ENCODE data around the gene TEX48. TPM values are rescaled to one million over a fixed set of nuclear protein-coding genes. Genes with fewer than 3 reads are reported as not detected.

TEX48 gene
- total RNA-seq, 2 experiments from 2014 or later, result 0.73 to 1.6 TPM

GRCh38 chr9:114674798-114675540, 7.0 kb downstream of the TEX48 start:
- DNase-seq (no peak), ATAC-seq (no peak)
- peaks cover 3% of the 10 kb centered on the region for H3K9me3 Mint-ChIP-seq (ENCODE audit: low read depth)
- no peak overlapping the region for H3K4me3 Mint-ChIP-seq
- H3K4me1 Mint-ChIP-seq, result peaks cover 25% of the 10 kb centered on the region
- H3K27ac Mint-ChIP-seq, result no peak overlapping the region
- CTCF ChIA-PET, result interaction anchor here (1.0 to 1.8 kb wide), 6 partner anchors 9 to 340 kb away, joined by 3 to 11 read pairs (median 6); no protein-coding TSS in a partner anchor
- peaks cover 20% of the 10 kb centered on the region for H3K27me3 Mint-ChIP-seq
- H3K36me3 Mint-ChIP-seq, result peaks cover 6% of the 10 kb centered on the region

- DNase-seq (no peak), ATAC-seq (no peak)
- peaks cover 23% of the 10 kb centered on the region for H3K4me1 Mint-ChIP-seq
- H3K27me3 Mint-ChIP-seq, result peaks cover 15% of the 10 kb centered on the region
- H3K9me3 Mint-ChIP-seq (ENCODE audit: low read depth), result peaks cover 3% of the 10 kb centered on the region
- CTCF ChIA-PET, result interaction anchor here (1.0 to 1.5 kb wide), 4 partner anchors 8 to 231 kb away, joined by 3 to 6 read pairs (median 4); no protein-coding TSS in a partner anchor
- peaks cover 6% of the 10 kb centered on the region for H3K36me3 Mint-ChIP-seq
- no peak overlapping the region for H3K4me3 Mint-ChIP-seq
- no peak overlapping the region for H3K27ac Mint-ChIP-seq
These were observed 7.8 kb downstream of the TEX48 start for GRCh38 chr9:114674076-114674797.

- Mint-ChIP-seq H3K27me3 (no peaks in the 10 kb centered on the region), H3K4me1 (peaks cover 12% of the 10 kb centered on the region), H3K36me3 (peaks cover 6% of the 10 kb centered on the region), H3K9me3 (ENCODE audit: low read depth) (peaks cover 3% of the 10 kb centered on the region), H3K4me3 (no peak overlapping the region), H3K27ac (no peak overlapping the region)
- CTCF ChIA-PET, result interaction anchor here (0.9 to 2.1 kb wide), 3 partner anchors 67 to 267 kb away, joined by 3 to 5 read pairs (median 3); no protein-coding TSS in a partner anchor
- no peak for ATAC-seq
- no peak for DNase-seq
These were observed 10.4 kb downstream of the TEX48 start for GRCh38 chr9:114671605-114672004.

GRCh38 chr9:114669961-114670360, 12.0 kb downstream of the TEX48 start:
- H3K9me3 Mint-ChIP-seq (ENCODE audit: low read depth), result peaks cover 3% of the 10 kb centered on the region
- ATAC-seq (no peak), DNase-seq (no peak)
- CTCF ChIA-PET, result interaction anchor here (1.0 to 2.1 kb wide), 3 partner anchors 12 to 69 kb away, joined by 3 to 5 read pairs (median 4); partner anchors contain the start of gene TEX48
- H3K27me3 Mint-ChIP-seq, result peaks cover under 1% of the 10 kb centered on the region
- peaks cover 8% of the 10 kb centered on the region for H3K4me1 Mint-ChIP-seq
- peaks cover 6% of the 10 kb centered on the region for H3K36me3 Mint-ChIP-seq
- H3K27ac Mint-ChIP-seq, result no peak overlapping the region
- H3K4me3 Mint-ChIP-seq, result no peak overlapping the region

GRCh38 chr9:114668146-114668545, 13.8 kb downstream of the TEX48 start:
- Mint-ChIP-seq H3K27ac (no peak overlapping the region), H3K4me1 (no peaks in the 10 kb centered on the region)

GRCh38 chr9:114666851-114667250, 15.1 kb downstream of the TEX48 start:
- CTCF ChIA-PET, result interaction anchor here (0.6 to 3.2 kb wide), 4 partner anchors 8 to 15 kb away, joined by 3 to 12 read pairs (median 6); partner anchors contain the start of gene TEX48
- Mint-ChIP-seq H3K27me3 (peaks cover 21% of the 10 kb centered on the region), H3K9me3 (ENCODE audit: low read depth) (no peaks in the 10 kb centered on the region), H3K27ac (no peak overlapping the region), H3K4me1 (peaks cover 2% of the 10 kb centered on the region), H3K4me3 (no peak overlapping the region), H3K36me3 (no peaks in the 10 kb centered on the region)
- no peak for DNase-seq
- ATAC-seq, result no peak

More at GRCh38 chr9:114668146-114668545, 13.8 kb downstream of the TEX48 start:
- H3K9me3 Mint-ChIP-seq (ENCODE audit: low read depth), result peaks cover 3% of the 10 kb centered on the region
- no peak for DNase-seq
- CTCF ChIA-PET, result interaction anchor here (0.8 to 3.2 kb wide), 2 partner anchors 13 to 15 kb away, joined by 3 to 12 read pairs; partner anchors contain the start of gene TEX48
- no peak for ATAC-seq
- peaks cover 2% of the 10 kb centered on the region for H3K36me3 Mint-ChIP-seq
- H3K27me3 Mint-ChIP-seq, result peaks cover 10% of the 10 kb centered on the region
- H3K4me3 Mint-ChIP-seq, result no peak overlapping the region

GRCh38 chr9:114666401-114666800, 15.6 kb downstream of the TEX48 start:
- Mint-ChIP-seq H3K27me3 (peaks cover 24% of the 10 kb centered on the region), H3K4me3 (no peak overlapping the region), H3K9me3 (ENCODE audit: low read depth) (no peaks in the 10 kb centered on the region), H3K27ac (no peak overlapping the region), H3K36me3 (no peaks in the 10 kb centered on the region), H3K4me1 (peaks cover 2% of the 10 kb centered on the region)
- ATAC-seq (no peak), DNase-seq (no peak)
- CTCF ChIA-PET, result interaction anchor here (0.6 to 3.2 kb wide), 5 partner anchors 8 to 261 kb away, joined by 3 to 12 read pairs (median 5); partner anchors contain the start of gene TEX48

GRCh38 chr9:114664181-114664580, 17.8 kb downstream of the TEX48 start:
- ATAC-seq (no peak), DNase-seq (no peak)
- CTCF ChIA-PET, result interaction anchor here (1.2 to 1.4 kb wide), 4 partner anchors 11 to 345 kb away, joined by 3 to 7 read pairs (median 4); no protein-coding TSS in a partner anchor
- Mint-ChIP-seq H3K36me3 (no peaks in the 10 kb centered on the region), H3K27ac (no peak overlapping the region), H3K9me3 (ENCODE audit: low read depth) (no peaks in the 10 kb centered on the region), H3K27me3 (peaks cover 28% of the 10 kb centered on the region), H3K4me3 (no peak overlapping the region), H3K4me1 (peaks cover 2% of the 10 kb centered on the region)

GRCh38 chr9:114662081-114662989, 19.7 kb downstream of the TEX48 start:
- Mint-ChIP-seq H3K4me1 (peaks cover 2% of the 10 kb centered on the region), H3K9me3 (ENCODE audit: low read depth) (no peaks in the 10 kb centered on the region), H3K4me3 (no peak overlapping the region), H3K27ac (no peak overlapping the region), H3K27me3 (peaks cover 28% of the 10 kb centered on the region), H3K36me3 (no peaks in the 10 kb centered on the region)
- CTCF ChIA-PET, result interaction anchor here (0.6 to 2.6 kb wide), 19 partner anchors 9 to 1096 kb away, joined by 3 to 15 read pairs (median 4); partner anchors contain the start of gene TEX48
- DNase-seq (peak; percentile 76), ATAC-seq (peak; percentile 94)

- H3K4me3 Mint-ChIP-seq, result no peak within 1 kb of the TSS
- peaks cover 12% of the 10 kb centered on the region for H3K4me1 Mint-ChIP-seq
- ATAC-seq, result no peak
- no peaks in the 10 kb centered on the region for H3K36me3 Mint-ChIP-seq
- H3K9me3 Mint-ChIP-seq (ENCODE audit: low read depth), result no peaks in the 10 kb centered on the region
- H3K27me3 Mint-ChIP-seq, result peaks cover 13% of the 10 kb centered on the region
- no peak for DNase-seq
- CTCF ChIA-PET, result interaction anchor here (1.2 kb wide), 1 partner anchor 252 kb away, joined by 5 read pairs; no protein-coding TSS in a partner anchor
- no peak within 1 kb of the TSS for H3K27ac Mint-ChIP-seq
These were observed 24.3 kb downstream of the TEX48 start, which contains the start of gene TEX53 for GRCh38 chr9:114657705-114658104. Gene TEX53 (minus strand): TSS chr9:114657805. CDS start chr9:114657774, 31 bp downstream.

- CTCF ChIA-PET, result interaction anchor here (0.9 to 6.1 kb wide), 3 partner anchors 65 to 251 kb away, joined by 4 to 119 read pairs (median 60); partner anchors contain the start of gene ATP6V1G1
- H3K27me3 Mint-ChIP-seq, result peaks cover 3% of the 10 kb centered on the region
- no peaks in the 10 kb centered on the region for H3K9me3 Mint-ChIP-seq (ENCODE audit: low read depth)
- no peak overlapping the region for H3K4me3 Mint-ChIP-seq
- no peak for ATAC-seq
- no peak for DNase-seq
- H3K27ac Mint-ChIP-seq, result no peak overlapping the region
- H3K36me3 Mint-ChIP-seq, result peaks cover 1% of the 10 kb centered on the region
- H3K4me1 Mint-ChIP-seq, result peaks cover 23% of the 10 kb centered on the region
These were observed 25.7 kb downstream of the TEX48 start for GRCh38 chr9:114656301-114656700.

- H3K4me1 Mint-ChIP-seq, result peaks cover 24% of the 10 kb centered on the region
- H3K27me3 Mint-ChIP-seq, result no peaks in the 10 kb centered on the region
- ATAC-seq (no peak), DNase-seq (no peak)
- H3K27ac Mint-ChIP-seq, result no peak overlapping the region
- no peaks in the 10 kb centered on the region for H3K9me3 Mint-ChIP-seq (ENCODE audit: low read depth)
- H3K4me3 Mint-ChIP-seq, result no peak overlapping the region
- peaks cover 1% of the 10 kb centered on the region for H3K36me3 Mint-ChIP-seq
- CTCF ChIA-PET, result interaction anchor here (6.0 to 8.8 kb wide), 3 partner anchors 65 to 250 kb away, joined by 60 to 207 read pairs (median 119); partner anchors contain the start of gene ATP6V1G1
These were observed 26.3 kb downstream of the TEX48 start for GRCh38 chr9:114655689-114656088.
